Cardiac muscle cell (in vitro differentiated cells and primary cell): ENCODE results near the gene SEL1L3. TPM values are rescaled to one million over a fixed set of nuclear protein-coding genes. Genes with fewer than 3 reads are reported as not detected.

Source experiments
- DNase-seq, 2 donors: peaks; one replicate each; pipeline versions ENCODE4 v3.0.0 to v3.0.0-alpha.2; 2010 to 2017; ENCODE audit warnings: low read depth in 1 of 2, low spot score in 1 of 2
- H3K27ac ChIP-seq: fragments of 200-600 bp; sonication (generic); 2 replicates; pipeline ENCODE4 v1.5.1; 2016
- H3K27me3 ChIP-seq: fragments of 200-600 bp; sonication (generic); 2 replicates; pipeline ENCODE4 v1.6.0; 2016; ENCODE audit warnings: control low read depth
- H3K36me3 ChIP-seq: fragments of 200-600 bp; sonication (generic); 2 replicates; pipeline ENCODE4 v1.5.1; 2016; ENCODE audit warnings: control low read depth
- H3K4me1 ChIP-seq: fragments of 200-600 bp; sonication (generic); 2 replicates; pipeline ENCODE4 v1.8.1; 2017; ENCODE audit warnings: low read depth, mild to moderate bottlenecking, mixed run types
- H3K4me3 ChIP-seq: fragments of 200-600 bp; sonication (generic); 2 replicates; pipeline ENCODE4 v1.5.1; 2016; ENCODE audit warnings: mild to moderate bottlenecking
- H3K9me3 ChIP-seq: fragments of 200-600 bp; sonication (generic); 2 replicates; pipeline ENCODE4 v1.5.1; 2017; ENCODE audit warnings: low read depth, mild to moderate bottlenecking, control low read depth
- CTCF ChIP-seq: IDR thresholded peaks from 2 replicates; pipeline ENCODE4 v1.5.1; 2012; ENCODE audit warnings: low read depth, mild to moderate bottlenecking, low read length
- polyA plus RNA-seq: library from polyadenylated mRNA; unstranded; fragments of >200 nt; fragmentation: Nextera tagmentation; extraction: Ambion mirVana; gene quantifications from 2 replicates; pipeline ENCODE4 v1.2.1, GENCODE V29; 2016
- total RNA-seq: library from RNA; depleted of rRNA; stranded (reverse); fragments of >200 nt; gene quantifications from 2 replicates; pipeline ENCODE4 v1.2.3, GENCODE V29; 2016

Gene SEL1L3
- total and polyA plus RNA-seq, 2 experiments from 2014 or later: 4.9 to 5.3 TPM

- Histone ChIP-seq H3K4me1 (peaks cover 10% of the 10 kb centered on the region), H3K27ac (no peak overlapping the region), H3K27me3 (no peaks in the 10 kb centered on the region), H3K36me3 (no peaks in the 10 kb centered on the region), H3K9me3 (no peaks in the 10 kb centered on the region), H3K4me3 (no peak overlapping the region)
- no peak for TF ChIP-seq CTCF
- no peak for DNase-seq
Measured at GRCh38 chr4:25844961-25845712, 17.7 kb downstream of the SEL1L3 start.

GRCh38 chr4:25843340-25844097, 19.3 kb downstream of the SEL1L3 start:
- no peak for TF ChIP-seq CTCF
- H3K9me3 ChIP-seq: no peaks in the 10 kb centered on the region
- no peak overlapping the region for H3K4me3 ChIP-seq

GRCh38 chr4:25842229-25842845, 20.5 kb downstream of the SEL1L3 start:
- TF ChIP-seq CTCF: peak; percentile 12
- DNase-seq: peak in 1 of 2 donors; percentile 7
- H3K36me3 ChIP-seq: no peaks in the 10 kb centered on the region
- no peaks in the 10 kb centered on the region for H3K9me3 ChIP-seq
- H3K27me3 ChIP-seq: no peaks in the 10 kb centered on the region
- no peak overlapping the region for H3K27ac ChIP-seq
- H3K4me1 ChIP-seq: peaks cover 4% of the 10 kb centered on the region
- H3K4me3 ChIP-seq: no peak overlapping the region

More at GRCh38 chr4:25843340-25844097, 19.3 kb downstream of the SEL1L3 start:
- no peak for DNase-seq
- Histone ChIP-seq H3K27me3 (no peaks in the 10 kb centered on the region), H3K27ac (no peak overlapping the region), H3K4me1 (peaks cover 10% of the 10 kb centered on the region), H3K36me3 (no peaks in the 10 kb centered on the region)

GRCh38 chr4:25839687-25840086, 23.1 kb downstream of the SEL1L3 start:
- Histone ChIP-seq H3K4me3 (no peak overlapping the region), H3K27ac (no peak overlapping the region), H3K27me3 (no peaks in the 10 kb centered on the region), H3K4me1 (no peaks in the 10 kb centered on the region), H3K36me3 (no peaks in the 10 kb centered on the region), H3K9me3 (no peaks in the 10 kb centered on the region)
- TF ChIP-seq CTCF: no peak
- no peak for DNase-seq

- H3K9me3 ChIP-seq: no peaks in the 10 kb centered on the region
- no peak for DNase-seq
- H3K4me3 ChIP-seq: no peak overlapping the region
Measured at GRCh38 chr4:25839233-25839632, 23.6 kb downstream of the SEL1L3 start.

More at GRCh38 chr4:25839233-25839632, 23.6 kb downstream of the SEL1L3 start:
- Histone ChIP-seq H3K36me3 (no peaks in the 10 kb centered on the region), H3K27ac (no peak overlapping the region), H3K4me1 (no peaks in the 10 kb centered on the region), H3K27me3 (no peaks in the 10 kb centered on the region)
- no peak for TF ChIP-seq CTCF
